Lower leg skin (tissue), 4 donors: Measurements from ENCODE around the gene MBOAT2. TPM values are rescaled to one million over a fixed set of nuclear protein-coding genes. Genes with fewer than 3 reads are reported as not detected.

Source experiments
- DNase-seq, 2 donors: peaks; one replicate each; pipeline ENCODE4 v3.0.0-alpha.2; 2019; ENCODE audit warnings: low spot score in 2 of 2
- H3K4me3 ChIP-seq: fragments of 200-600 bp; sonication (generic); 2 replicates; pipeline ENCODE4 v1.5.1; 2017; ENCODE audit warnings: mild to moderate bottlenecking, low read depth; ENCODE audit not compliant: poor library complexity, severe bottlenecking
- POLR2A ChIP-seq, 2 donors: fragments of 450-650 bp; IDR thresholded peaks; one replicate each; pipeline ENCODE4 v1.6.1; 2016 to 2017; ENCODE audit warnings: antibody characterized with exemption in 2 of 2, mild to moderate bottlenecking in 1 of 2, moderate library complexity in 1 of 2
- WGBS, 2 donors: methylation state at CpG; one replicate each; pipeline ENCODE4 v1.1.5; 2018; 5-methylcytosine and 5-hydroxymethylcytosine counted together
- intact Hi-C: fragments of 100-400 bp; cut with DNase I; formaldehyde crosslinking; loops from one replicate; pipeline ENCODE4 v1.15.0; 2023; ENCODE audit warnings: low total_unique reads
- total RNA-seq, 4 donors: library from RNA; depleted of rRNA; stranded (reverse); fragments of >200 nt; gene quantifications; one replicate each; pipeline ENCODE4 v1.1.0, GENCODE V29; 2016
- TF ChIP-seq, protein P1 (sequence below), 3 donors: fragments of 450-650 bp; IDR thresholded peaks; one replicate each; pipeline ENCODE4 v1.5.1; 2016; ENCODE audit warnings: antibody characterized with exemption in 3 of 3, mild to moderate bottlenecking in 3 of 3, moderate library complexity in 2 of 3

The MBOAT2 gene
- total RNA-seq, 4 donors from 2014 or later = 47.2 to 92.3 (median 76.4) TPM

DNA sequence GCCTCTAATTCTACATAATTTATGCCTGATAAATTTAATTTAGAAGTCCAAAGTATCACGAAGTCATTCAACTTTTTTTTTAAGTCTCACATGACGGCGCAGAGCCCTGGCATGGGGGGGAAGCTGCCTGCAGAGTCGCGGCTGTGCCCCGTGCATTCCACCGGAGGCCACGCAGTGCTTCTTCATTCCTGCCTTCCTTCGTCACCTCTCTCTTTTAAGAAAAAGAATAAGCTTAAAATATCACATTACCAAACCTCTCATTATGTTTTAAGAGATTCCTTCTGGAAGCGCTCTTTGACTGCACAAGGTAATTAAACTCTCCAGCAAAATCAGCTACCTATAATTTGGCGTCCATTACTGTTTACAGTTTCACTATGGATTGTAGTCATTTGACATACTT lies 145.8 kb downstream of the MBOAT2 start:
- TF ChIP-seq, protein P1, sequence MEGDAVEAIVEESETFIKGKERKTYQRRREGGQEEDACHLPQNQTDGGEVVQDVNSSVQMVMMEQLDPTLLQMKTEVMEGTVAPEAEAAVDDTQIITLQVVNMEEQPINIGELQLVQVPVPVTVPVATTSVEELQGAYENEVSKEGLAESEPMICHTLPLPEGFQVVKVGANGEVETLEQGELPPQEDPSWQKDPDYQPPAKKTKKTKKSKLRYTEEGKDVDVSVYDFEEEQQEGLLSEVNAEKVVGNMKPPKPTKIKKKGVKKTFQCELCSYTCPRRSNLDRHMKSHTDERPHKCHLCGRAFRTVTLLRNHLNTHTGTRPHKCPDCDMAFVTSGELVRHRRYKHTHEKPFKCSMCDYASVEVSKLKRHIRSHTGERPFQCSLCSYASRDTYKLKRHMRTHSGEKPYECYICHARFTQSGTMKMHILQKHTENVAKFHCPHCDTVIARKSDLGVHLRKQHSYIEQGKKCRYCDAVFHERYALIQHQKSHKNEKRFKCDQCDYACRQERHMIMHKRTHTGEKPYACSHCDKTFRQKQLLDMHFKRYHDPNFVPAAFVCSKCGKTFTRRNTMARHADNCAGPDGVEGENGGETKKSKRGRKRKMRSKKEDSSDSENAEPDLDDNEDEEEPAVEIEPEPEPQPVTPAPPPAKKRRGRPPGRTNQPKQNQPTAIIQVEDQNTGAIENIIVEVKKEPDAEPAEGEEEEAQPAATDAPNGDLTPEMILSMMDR (IDR thresholded peaks at IDR 0.05) = no peak
- no peak for TF ChIP-seq POLR2A (IDR thresholded peaks at IDR 0.05)
- no peak for DNase-seq
- intact Hi-C loops = no loop called here
- WGBS, 2 donors = 71 to 86% methylated on average over 11 of the region's 11 CpGs
- H3K4me3 ChIP-seq = no peak overlapping the region

DNA sequence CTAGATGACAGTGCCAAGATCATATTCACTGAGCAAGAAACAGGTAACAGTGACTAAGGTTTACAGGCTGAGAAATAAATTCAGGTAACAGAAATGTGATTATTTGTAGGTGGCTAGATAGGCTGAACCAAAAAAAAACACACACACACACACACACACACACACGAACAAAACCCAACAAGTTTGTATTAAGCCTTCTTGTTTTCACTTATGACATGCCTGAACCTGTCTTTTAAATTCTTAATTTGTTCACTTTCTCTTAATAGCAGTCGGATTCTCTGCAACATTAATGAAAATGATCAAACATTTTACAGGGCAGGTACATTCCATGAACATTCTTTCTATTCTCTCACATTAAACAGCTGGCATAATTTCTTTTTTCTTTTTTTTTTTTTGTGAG lies 147.3 kb downstream of the MBOAT2 start:
- DNase-seq = no peak
- H3K4me3 ChIP-seq = no peak overlapping the region
- TF ChIP-seq, protein P1 (IDR thresholded peaks at IDR 0.05) = no peak
- no peak for TF ChIP-seq POLR2A (IDR thresholded peaks at IDR 0.05)
- 58 to 71% methylated on average over 2 of the region's 2 CpGs for WGBS, 2 donors
- intact Hi-C loops = no loop called here

DNA sequence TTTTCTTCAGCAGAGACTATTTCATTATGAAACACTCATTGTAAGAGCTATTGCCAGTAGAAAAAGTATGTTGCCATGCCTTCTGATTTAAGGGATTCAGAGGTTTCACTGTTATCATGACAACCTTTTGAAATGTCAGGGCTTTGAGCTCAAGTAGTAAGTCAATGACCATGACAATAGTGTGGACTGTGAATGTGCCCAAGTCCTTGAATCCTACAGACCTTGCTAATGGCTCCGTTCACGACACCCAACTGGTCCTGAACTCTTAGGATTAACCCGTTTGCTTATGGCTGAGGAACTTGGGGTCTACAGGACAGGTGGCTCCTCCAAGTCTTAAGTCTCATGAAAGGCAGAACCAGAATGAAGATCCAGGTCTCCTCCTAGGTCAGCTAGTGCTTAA lies 148.5 kb downstream of the MBOAT2 start:
- 95 to 96% methylated on average over 3 of the region's 3 CpGs for WGBS, 2 donors
- no peak overlapping the region for H3K4me3 ChIP-seq
- no peak for DNase-seq
- TF ChIP-seq, protein P1 (IDR thresholded peaks at IDR 0.05) = no peak
- TF ChIP-seq POLR2A (IDR thresholded peaks at IDR 0.05) = no peak
- intact Hi-C loops = no loop called here

DNA sequence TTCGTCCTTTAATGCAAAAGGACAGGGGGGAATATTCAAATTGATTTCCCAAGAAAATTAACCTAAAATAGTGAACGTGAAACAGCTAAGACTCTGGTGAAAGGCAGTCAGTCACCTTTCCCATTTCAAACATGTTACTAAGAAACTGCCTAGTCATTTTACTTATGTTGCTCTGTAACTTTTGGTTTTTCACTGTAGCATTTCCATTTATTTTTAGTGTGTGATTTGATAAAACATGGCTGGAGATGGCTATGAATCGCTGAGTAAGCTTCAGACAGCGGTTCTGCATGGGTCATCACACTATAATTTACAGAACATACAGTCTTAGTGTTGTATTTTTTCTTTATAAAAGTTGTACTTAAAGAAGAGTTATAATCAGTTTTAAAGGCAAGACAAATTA lies 150.1 kb downstream of the MBOAT2 start:
- intact Hi-C loops = no loop called here
- TF ChIP-seq, protein P1 (IDR thresholded peaks at IDR 0.05) = no peak
- TF ChIP-seq POLR2A (IDR thresholded peaks at IDR 0.05) = no peak
- no peak overlapping the region for H3K4me3 ChIP-seq
- DNase-seq = no peak
- 95% methylated on average over 4 of the region's 4 CpGs for WGBS, 2 donors

DNA sequence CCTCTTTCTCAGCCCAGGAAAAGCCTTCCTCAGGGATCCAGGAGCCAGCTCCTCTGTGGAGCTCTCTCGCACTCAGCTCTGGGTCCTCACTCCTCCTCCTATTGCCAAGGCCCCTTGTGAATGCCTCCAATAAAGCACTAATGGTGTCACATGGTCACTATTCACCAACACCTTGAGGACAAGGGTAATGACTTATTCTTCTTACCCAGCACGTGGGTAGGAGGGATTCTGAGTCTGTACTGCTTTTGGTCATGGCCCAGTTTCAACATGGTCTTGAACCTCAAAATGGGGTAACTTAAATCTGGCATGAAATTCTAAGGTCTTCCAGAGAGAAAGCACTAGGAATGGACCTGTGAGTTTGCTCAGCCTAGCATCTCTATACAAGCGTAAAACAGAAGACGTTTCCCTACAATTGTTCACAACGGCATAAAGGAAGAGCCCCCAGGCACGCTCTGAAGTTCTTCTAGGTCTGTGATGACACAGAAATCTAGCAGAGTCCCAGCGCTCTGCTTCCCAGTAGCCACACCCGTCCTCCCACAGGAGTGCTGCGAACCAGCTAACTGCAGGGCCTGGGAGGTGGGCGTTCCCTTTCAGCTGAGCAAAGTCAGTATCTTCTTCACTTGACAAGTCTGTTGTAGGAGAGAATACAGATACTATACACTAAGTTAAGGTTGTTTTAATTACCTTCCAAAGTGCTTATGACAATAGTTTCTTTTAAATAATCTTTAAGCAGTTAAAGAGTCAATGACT lies 151.5 kb downstream of the MBOAT2 start:
- intact Hi-C loops = no loop called here
- 38 to 45% methylated on average over 10 of the region's 10 CpGs for WGBS, 2 donors
- no peak for DNase-seq
- no peak overlapping the region for H3K4me3 ChIP-seq
- TF ChIP-seq POLR2A (IDR thresholded peaks at IDR 0.05) = no peak
- TF ChIP-seq, protein P1 (IDR thresholded peaks at IDR 0.05) = no peak
